PC-3 (cell line): ENCODE results near the gene RNU7-1. TPM values are rescaled to one million over a fixed set of nuclear protein-coding genes. Genes with fewer than 3 reads are reported as not detected.

Source experiments
- ATAC-seq: fragments of 200-7000 bp; cut with Tn5 transposase; 2 replicates; pipeline ENCODE4 v1.9.1; 2020; ENCODE audit warnings: mild to moderate bottlenecking, moderate library complexity
- BruUV-seq: library from RNA; stranded (reverse); fragments of 400-500 nt; replicated peaks from 2 replicates; lab custom pipeline; 2021; lab: Mats Ljungman, UMichigan
- CTCF ChIA-PET: fragments of 300-600 bp; sonication (Branson Sonifier 250); formaldehyde crosslinking; loops from one replicate; lab custom pipeline; 2022; ENCODE audit warnings: antibody characterized with exemption; lab: Charles Lee
- POLR2A ChIA-PET: fragments of 300-600 bp; sonication (Branson Sonifier 250); formaldehyde crosslinking; loops from one replicate; lab custom pipeline; 2022; ENCODE audit warnings: antibody characterized with exemption; ENCODE audit not compliant: unreplicated experiment; lab: Charles Lee
- DNase-seq: peaks from one replicate; pipeline ENCODE4 v3.0.0-alpha.2; 2015
- H2AFZ ChIP-seq: fragments of 300-600 bp; sonication (generic); 2 replicates; pipeline ENCODE4 v1.6.0; 2016; ENCODE audit warnings: antibody characterized with exemption, low read length
- H3F3A ChIP-seq: fragments of 300-600 bp; sonication (generic); one replicate; pipeline ENCODE4 v1.6.0; 2017; ENCODE audit warnings: antibody characterized with exemption, low read length, control low read depth, mild to moderate bottlenecking; ENCODE audit not compliant: unreplicated experiment
- H3K27ac ChIP-seq: fragments of 300-600 bp; sonication (generic); 2 replicates; pipeline ENCODE4 v1.5.1; 2016; ENCODE audit warnings: mild to moderate bottlenecking, low read length
- H3K27me3 ChIP-seq: fragments of 300-600 bp; sonication (generic); 2 replicates; pipeline ENCODE4 v1.6.1; 2016; ENCODE audit warnings: low read length, mixed read lengths
- H3K36me3 ChIP-seq: fragments of 300-600 bp; sonication (generic); 2 replicates; pipeline ENCODE4 v1.6.1; 2016; ENCODE audit warnings: low read depth, mixed run types, low read length, mixed read lengths
- H3K4me1 ChIP-seq: fragments of 300-600 bp; sonication (generic); 2 replicates; pipeline ENCODE4 v1.5.1; 2016; ENCODE audit warnings: low read length; ENCODE audit not compliant: insufficient read depth
- H3K4me2 ChIP-seq: fragments of 300-600 bp; sonication (generic); 2 replicates; pipeline ENCODE4 v1.6.0; 2016; ENCODE audit warnings: low read length
- H3K4me3 ChIP-seq: fragments of 300-600 bp; sonication (generic); 2 replicates; pipeline ENCODE4 v1.5.1; 2016; ENCODE audit warnings: mild to moderate bottlenecking, low read length, mixed read lengths
- H3K79me2 ChIP-seq: fragments of 300-600 bp; sonication (generic); 2 replicates; pipeline ENCODE4 v1.6.1; 2017; ENCODE audit warnings: low read length, mixed read lengths
- H3K9ac ChIP-seq: fragments of 300-600 bp; sonication (generic); 2 replicates; pipeline ENCODE4 v1.6.0; 2016; ENCODE audit warnings: mild to moderate bottlenecking, low read length
- H3K9me2 ChIP-seq: fragments of 300-600 bp; sonication (generic); replicated peaks from 2 replicates; pipeline ENCODE4 v1.6.1; 2016; ENCODE audit warnings: mixed run types, low read length, mixed read lengths
- H3K9me3 ChIP-seq: fragments of 300-600 bp; sonication (generic); 2 replicates; pipeline ENCODE4 v1.6.1; 2016; ENCODE audit warnings: low read length, mixed read lengths
- H4K20me1 ChIP-seq: fragments of 300-600 bp; sonication (generic); 2 replicates; pipeline ENCODE4 v1.6.1; 2016; ENCODE audit warnings: low read length, mixed read lengths
- EZH2 ChIP-seq: fragments of 300-600 bp; sonication (generic); IDR thresholded peaks from one replicate; pipeline ENCODE4 v1.6.1; 2017; ENCODE audit warnings: antibody characterized with exemption, mild to moderate bottlenecking, low read length; ENCODE audit not compliant: unreplicated experiment
- EZH2phosphoT487 ChIP-seq: fragments of 300-600 bp; sonication (generic); IDR thresholded peaks from 2 replicates; pipeline ENCODE4 v1.6.1; 2018; ENCODE audit warnings: mild to moderate bottlenecking, antibody characterized with exemption, low read length, borderline replicate concordance
- intact Hi-C: fragments of 100-400 bp; cut with micrococcal nuclease; formaldehyde crosslinking; loops from 2 replicates; pipeline ENCODE4 v1.9.0; 2023
- total RNA-seq: library from RNA; depleted of rRNA; stranded (reverse); fragments of >200 nt; gene quantifications from 2 replicates; pipeline ENCODE4 v1.2.3, GENCODE V29; 2014
- TF ChIP-seq, protein P1 (sequence below): fragments of 300-600 bp; sonication (generic); conservative IDR thresholded peaks from 2 replicates; pipeline ENCODE4 v1.5.1; 2017; ENCODE audit warnings: antibody characterized with exemption, low read depth, mild to moderate bottlenecking, low read length

Gene RNU7-1
- total RNA-seq, 1 experiment from 2014 or later = not detected

DNA sequence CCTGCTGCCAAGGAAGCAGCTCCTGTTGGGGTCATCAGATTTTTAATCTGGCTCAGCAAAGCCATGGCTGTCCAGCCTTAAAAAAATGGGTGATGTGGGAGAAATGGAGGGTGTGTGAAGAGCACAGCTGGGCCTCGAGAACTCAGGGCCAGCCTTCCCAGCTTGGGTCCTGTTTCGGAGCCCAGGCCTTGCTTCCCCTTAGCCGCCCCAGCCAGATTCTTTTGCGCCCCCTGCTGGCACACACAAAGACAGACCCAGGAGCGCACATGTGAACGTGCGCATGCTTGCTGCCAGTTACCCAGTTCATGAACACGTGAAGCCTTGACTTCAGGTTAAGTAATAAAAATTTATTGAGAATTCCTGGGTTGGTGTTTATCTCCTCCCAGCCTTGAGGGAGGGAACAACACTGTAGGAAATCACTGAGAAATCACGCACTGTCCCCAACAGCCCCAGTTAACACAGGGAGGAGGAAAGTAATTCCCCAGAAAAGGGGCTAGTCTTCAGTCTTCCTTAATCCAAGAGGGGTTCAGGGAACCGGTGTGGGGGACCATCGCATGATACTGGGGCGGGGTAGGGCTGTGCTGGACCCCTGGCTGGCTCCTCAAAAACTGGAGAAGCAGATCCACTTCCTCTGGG lies 21.5 kb downstream of the RNU7-1 start:
- peaks cover 25% of the 10 kb centered on the region for H3K4me1 ChIP-seq
- H3F3A ChIP-seq = peaks cover 4% of the 10 kb centered on the region
- no peak overlapping the region for H3K4me3 ChIP-seq
- no peaks in the 10 kb centered on the region for H4K20me1 ChIP-seq
- TF ChIP-seq EZH2 (no peak), EZH2phosphoT487 (no peak)
- TF ChIP-seq, protein P1, sequence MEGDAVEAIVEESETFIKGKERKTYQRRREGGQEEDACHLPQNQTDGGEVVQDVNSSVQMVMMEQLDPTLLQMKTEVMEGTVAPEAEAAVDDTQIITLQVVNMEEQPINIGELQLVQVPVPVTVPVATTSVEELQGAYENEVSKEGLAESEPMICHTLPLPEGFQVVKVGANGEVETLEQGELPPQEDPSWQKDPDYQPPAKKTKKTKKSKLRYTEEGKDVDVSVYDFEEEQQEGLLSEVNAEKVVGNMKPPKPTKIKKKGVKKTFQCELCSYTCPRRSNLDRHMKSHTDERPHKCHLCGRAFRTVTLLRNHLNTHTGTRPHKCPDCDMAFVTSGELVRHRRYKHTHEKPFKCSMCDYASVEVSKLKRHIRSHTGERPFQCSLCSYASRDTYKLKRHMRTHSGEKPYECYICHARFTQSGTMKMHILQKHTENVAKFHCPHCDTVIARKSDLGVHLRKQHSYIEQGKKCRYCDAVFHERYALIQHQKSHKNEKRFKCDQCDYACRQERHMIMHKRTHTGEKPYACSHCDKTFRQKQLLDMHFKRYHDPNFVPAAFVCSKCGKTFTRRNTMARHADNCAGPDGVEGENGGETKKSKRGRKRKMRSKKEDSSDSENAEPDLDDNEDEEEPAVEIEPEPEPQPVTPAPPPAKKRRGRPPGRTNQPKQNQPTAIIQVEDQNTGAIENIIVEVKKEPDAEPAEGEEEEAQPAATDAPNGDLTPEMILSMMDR = peak; percentile 77
- ATAC-seq (peak; percentile 62), DNase-seq (peak; percentile 64)
- H2AFZ ChIP-seq = no peak overlapping the region
- H3K9me3 ChIP-seq = no peaks in the 10 kb centered on the region
- H3K79me2 ChIP-seq = peaks cover 25% of the 10 kb centered on the region
- ChIA-PET POLR2A (no interaction called here), CTCF (interaction anchor here (0.6 to 1.1 kb wide), 2 partner anchors 38 to 96 kb away, joined by 3 to 4 read pairs; no protein-coding TSS in a partner anchor)
- no TSS peak for BruUV-seq
- no peak overlapping the region for H3K27ac ChIP-seq
- no peaks in the 10 kb centered on the region for H3K27me3 ChIP-seq
- H3K36me3 ChIP-seq = peaks cover 41% of the 10 kb centered on the region
- H3K4me2 ChIP-seq = no peak overlapping the region
- no peak overlapping the region for H3K9ac ChIP-seq
- intact Hi-C loops = loop anchor here (1.0 kb wide), 2 partner anchors 21 to 41 kb away; partner anchors contain the start of gene C12orf57
- no peaks in the 10 kb centered on the region for H3K9me2 ChIP-seq

DNA sequence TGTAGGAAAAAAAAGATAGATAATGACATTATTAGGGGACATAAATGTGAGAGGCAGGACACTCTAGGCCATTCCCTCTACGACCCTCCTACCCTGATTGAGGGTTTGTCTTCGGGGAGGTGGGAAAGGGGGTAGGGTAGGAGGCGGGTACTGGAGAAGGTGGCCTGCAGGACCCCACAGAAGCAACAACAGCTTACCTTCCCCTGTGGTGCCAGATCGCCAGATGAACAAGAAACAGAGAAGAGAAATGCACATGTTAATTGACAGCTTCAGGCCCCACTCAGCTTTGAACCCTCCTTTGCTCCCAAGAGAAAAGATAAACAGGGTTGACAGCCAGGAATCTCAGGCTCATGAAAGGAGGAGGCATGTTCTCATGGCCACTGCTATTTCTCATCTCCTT lies 22.1 kb downstream of the RNU7-1 start:
- POLR2A ChIA-PET = no interaction called here
- peaks cover 25% of the 10 kb centered on the region for H3K4me1 ChIP-seq
- peaks cover 41% of the 10 kb centered on the region for H3K36me3 ChIP-seq

DNA sequence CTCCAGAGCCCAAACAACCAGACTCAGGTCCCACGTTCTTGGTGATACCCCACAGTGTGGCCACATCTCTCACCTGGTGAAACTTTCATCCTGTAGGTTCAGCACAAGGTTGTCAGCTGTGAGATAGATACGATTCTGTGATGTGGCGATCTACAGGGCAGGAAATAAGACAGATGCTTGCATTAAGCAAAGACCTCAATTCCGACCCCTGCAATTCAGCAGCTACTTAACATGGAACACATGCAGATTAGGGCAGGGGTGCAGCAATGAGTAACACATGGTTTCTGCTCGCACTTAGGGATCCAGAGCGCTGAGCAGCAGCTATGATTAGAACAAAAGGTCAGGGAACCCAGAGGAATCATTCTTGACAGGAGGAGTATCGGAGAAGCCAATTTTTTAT lies 22.7 kb downstream of the RNU7-1 start:
- TF ChIP-seq EZH2phosphoT487 (no peak), EZH2 (no peak)
- TF ChIP-seq, protein P1 = no peak
- no peak overlapping the region for H3K4me2 ChIP-seq
- H3K4me3 ChIP-seq = no peak overlapping the region
- no peaks in the 10 kb centered on the region for H3K9me3 ChIP-seq
- no peak overlapping the region for H3K9ac ChIP-seq
- H3K9me2 ChIP-seq = no peaks in the 10 kb centered on the region
- H3F3A ChIP-seq = peaks cover 4% of the 10 kb centered on the region
- no TSS peak for BruUV-seq
- ATAC-seq = no peak
- peaks cover 23% of the 10 kb centered on the region for H3K4me1 ChIP-seq
- intact Hi-C loops = no loop called here
- no peak overlapping the region for H2AFZ ChIP-seq
- ChIA-PET POLR2A (no interaction called here), CTCF (no interaction called here)
- no peaks in the 10 kb centered on the region for H4K20me1 ChIP-seq
- H3K27ac ChIP-seq = no peak overlapping the region
- peaks cover 41% of the 10 kb centered on the region for H3K36me3 ChIP-seq
- no peak for DNase-seq
- no peaks in the 10 kb centered on the region for H3K27me3 ChIP-seq
- peaks cover 35% of the 10 kb centered on the region for H3K79me2 ChIP-seq

More for the DNA sequence above, 22.1 kb downstream of the RNU7-1 start:
- H3K9me2 ChIP-seq = no peaks in the 10 kb centered on the region
- H3K27me3 ChIP-seq = no peaks in the 10 kb centered on the region
- ATAC-seq (no peak), DNase-seq (no peak)
- peaks cover 4% of the 10 kb centered on the region for H3F3A ChIP-seq
- no TSS peak for BruUV-seq
- H3K27ac ChIP-seq = no peak overlapping the region
- intact Hi-C loops = loop anchor here (1.0 kb wide), 2 partner anchors 21 to 41 kb away; partner anchors contain the start of gene C12orf57
- peaks cover 29% of the 10 kb centered on the region for H3K79me2 ChIP-seq
- CTCF ChIA-PET = no interaction called here
- no peak overlapping the region for H3K9ac ChIP-seq
- H2AFZ ChIP-seq = no peak overlapping the region
- H3K4me2 ChIP-seq = no peak overlapping the region
- no peaks in the 10 kb centered on the region for H3K9me3 ChIP-seq
- TF ChIP-seq EZH2phosphoT487 = no peak
- TF ChIP-seq, protein P1 = no peak
- no peaks in the 10 kb centered on the region for H4K20me1 ChIP-seq
- no peak overlapping the region for H3K4me3 ChIP-seq
